Measurements from ENCODE around the gene PLXNA4. TPM values are rescaled to one million over a fixed set of nuclear protein-coding genes. Genes with fewer than 3 reads are reported as not detected.

Gene PLXNA4
- total RNA-seq, 1 donor from 2014 or later: 3.5 TPM

GRCh38 chr7:132225216-132226030 is 350.8 kb downstream of the PLXNA4 start:
- H3K9me3 Mint-ChIP-seq (ENCODE audit: unreplicated experiment): no peaks in the 10 kb centered on the region
- H3K27me3 Mint-ChIP-seq (ENCODE audit: unreplicated experiment): peaks cover 2% of the 10 kb centered on the region
- no peaks in the 10 kb centered on the region for H3K36me3 Mint-ChIP-seq (ENCODE audit: low read depth, unreplicated experiment)
- DNase-seq (ENCODE audit: low spot score): no peak
- H3K4me1 Mint-ChIP-seq (ENCODE audit: unreplicated experiment): peaks cover 9% of the 10 kb centered on the region
- no peak overlapping the region for H3K27ac Mint-ChIP-seq (ENCODE audit: unreplicated experiment)
- no peak for TF ChIP-seq CTCF (IDR thresholded peaks at IDR 0.05; ENCODE audit: unreplicated experiment)
- H3K4me3 Mint-ChIP-seq (ENCODE audit: unreplicated experiment): no peak overlapping the region

DNA sequence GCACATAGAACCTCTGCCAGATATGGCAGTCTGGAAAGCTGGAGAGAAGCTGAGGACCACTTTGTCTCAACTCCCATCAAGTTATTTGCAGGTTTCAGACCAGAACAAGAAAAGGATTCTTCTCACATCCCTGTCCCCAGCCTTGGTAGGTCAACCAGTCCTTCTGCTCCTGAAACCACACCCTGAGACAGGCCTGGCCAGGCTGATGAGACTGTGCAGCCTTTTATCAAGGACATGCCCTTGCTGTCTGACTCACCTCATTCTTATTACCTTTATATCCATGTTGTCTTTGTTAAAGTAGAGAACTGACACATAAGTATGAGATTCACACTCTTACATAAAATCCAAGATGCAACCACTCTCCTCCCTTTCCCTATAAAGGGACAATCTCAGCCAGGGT is 354.9 kb downstream of the PLXNA4 start:
- DNase-seq (ENCODE audit: low spot score): no peak
- Mint-ChIP-seq H3K9me3 (ENCODE audit: unreplicated experiment) (no peaks in the 10 kb centered on the region), H3K27ac (ENCODE audit: unreplicated experiment) (no peak overlapping the region), H3K36me3 (ENCODE audit: low read depth, unreplicated experiment) (no peaks in the 10 kb centered on the region), H3K27me3 (ENCODE audit: unreplicated experiment) (peaks cover 3% of the 10 kb centered on the region), H3K4me1 (ENCODE audit: unreplicated experiment) (peaks cover 6% of the 10 kb centered on the region), H3K4me3 (ENCODE audit: unreplicated experiment) (no peak overlapping the region)
- no peak for TF ChIP-seq CTCF (IDR thresholded peaks at IDR 0.05; ENCODE audit: unreplicated experiment)

- Mint-ChIP-seq H3K4me3 (ENCODE audit: unreplicated experiment) (no peak overlapping the region), H3K4me1 (ENCODE audit: unreplicated experiment) (peaks cover 6% of the 10 kb centered on the region), H3K27ac (ENCODE audit: unreplicated experiment) (no peak overlapping the region), H3K36me3 (ENCODE audit: low read depth, unreplicated experiment) (no peaks in the 10 kb centered on the region), H3K9me3 (ENCODE audit: unreplicated experiment) (no peaks in the 10 kb centered on the region), H3K27me3 (ENCODE audit: unreplicated experiment) (peaks cover 3% of the 10 kb centered on the region)
- TF ChIP-seq CTCF (IDR thresholded peaks at IDR 0.05; ENCODE audit: unreplicated experiment): no peak
- DNase-seq (ENCODE audit: low spot score): no peak
Observed at GRCh38 chr7:132220060-132220459, 356.2 kb downstream of the PLXNA4 start.

DNA sequence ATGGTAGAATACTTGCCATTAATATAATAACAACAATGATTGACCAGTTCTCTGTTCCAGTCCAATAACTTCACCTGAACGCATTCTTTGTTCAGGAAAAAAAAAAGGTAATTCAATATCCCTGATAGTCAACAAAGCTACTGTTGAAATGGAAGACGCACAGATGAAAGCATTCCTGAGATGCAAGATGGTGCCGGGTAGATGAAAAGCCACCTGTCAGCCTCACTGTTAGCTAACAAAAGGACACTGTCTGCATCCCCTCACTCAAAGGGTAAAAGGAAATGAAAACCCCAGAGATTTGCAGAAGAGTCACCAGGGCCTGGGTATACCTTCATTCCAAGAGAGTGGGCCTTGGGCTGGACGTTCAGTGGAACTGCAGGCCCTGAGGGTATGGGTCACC is 357.4 kb downstream of the PLXNA4 start:
- no peak overlapping the region for H3K4me3 Mint-ChIP-seq (ENCODE audit: unreplicated experiment)
- no peaks in the 10 kb centered on the region for H3K36me3 Mint-ChIP-seq (ENCODE audit: low read depth, unreplicated experiment)
- H3K4me1 Mint-ChIP-seq (ENCODE audit: unreplicated experiment): peaks cover 1% of the 10 kb centered on the region
- no peak for TF ChIP-seq CTCF (IDR thresholded peaks at IDR 0.05; ENCODE audit: unreplicated experiment)
- no peaks in the 10 kb centered on the region for H3K9me3 Mint-ChIP-seq (ENCODE audit: unreplicated experiment)
- no peak overlapping the region for H3K27ac Mint-ChIP-seq (ENCODE audit: unreplicated experiment)
- H3K27me3 Mint-ChIP-seq (ENCODE audit: unreplicated experiment): peaks cover 3% of the 10 kb centered on the region
- no peak for DNase-seq (ENCODE audit: low spot score)

- Mint-ChIP-seq H3K27ac (ENCODE audit: unreplicated experiment) (no peak overlapping the region), H3K4me1 (ENCODE audit: unreplicated experiment) (no peaks in the 10 kb centered on the region), H3K36me3 (ENCODE audit: low read depth, unreplicated experiment) (no peaks in the 10 kb centered on the region), H3K4me3 (ENCODE audit: unreplicated experiment) (no peak overlapping the region), H3K9me3 (ENCODE audit: unreplicated experiment) (no peaks in the 10 kb centered on the region), H3K27me3 (ENCODE audit: unreplicated experiment) (peaks cover 3% of the 10 kb centered on the region)
- DNase-seq (ENCODE audit: low spot score): no peak
- TF ChIP-seq CTCF (IDR thresholded peaks at IDR 0.05; ENCODE audit: unreplicated experiment): no peak
Observed at GRCh38 chr7:132216847-132217525, 359.3 kb downstream of the PLXNA4 start.

Measured in endothelial cell (in vitro differentiated cells).